Fibroblast of lung (primary cell): ENCODE data around the gene PHTF2.
"Not testable (repeated sequence)": the region's sequence is repeated elsewhere in the genome, so short reads cannot be mapped to it uniquely, and the experiment has no call there.

Source experiments
- EZH2 ChIP-seq: IDR thresholded peaks from 2 replicates; pipeline ENCODE4 v1.5.1; 2012; ENCODE audit warnings: low read length, control low read depth, mild to moderate bottlenecking; ENCODE audit errors: missing control alignments
- TF ChIP-seq, protein P1 (sequence below), 2 donors: IDR thresholded peaks in 1 of 2; conservative IDR thresholded peaks in 1 of 2; 1 replicate in 1 of 2; 2 replicates in 1 of 2; pipeline ENCODE4 v1.5.1; 2011 to 2012; ENCODE audit warnings: low read length in 2 of 2, control low read depth in 1 of 2, inconsistent platforms in 1 of 2, low read depth in 1 of 2, mild to moderate bottlenecking in 1 of 2

DNA sequence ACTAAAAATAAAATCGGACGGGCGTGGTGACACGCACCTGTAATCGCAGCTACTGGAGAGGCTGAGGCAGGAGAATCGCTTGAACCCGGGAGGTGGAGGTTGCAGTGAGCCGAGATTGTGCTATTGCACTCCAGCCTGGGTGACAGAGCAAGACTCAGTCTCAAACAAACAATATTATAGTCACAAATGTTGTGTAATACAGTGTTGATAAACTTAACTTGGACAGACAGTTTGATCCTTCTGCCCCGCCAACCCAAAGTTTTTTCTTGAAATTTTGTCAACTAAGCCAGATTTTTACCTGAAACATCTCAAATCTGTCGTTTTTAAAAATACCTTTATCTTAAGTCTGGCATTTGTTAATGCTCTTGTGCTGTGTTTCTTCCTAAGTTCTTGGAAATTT, 14.1 kb upstream of the PHTF2 start:
- TF ChIP-seq, protein P1, sequence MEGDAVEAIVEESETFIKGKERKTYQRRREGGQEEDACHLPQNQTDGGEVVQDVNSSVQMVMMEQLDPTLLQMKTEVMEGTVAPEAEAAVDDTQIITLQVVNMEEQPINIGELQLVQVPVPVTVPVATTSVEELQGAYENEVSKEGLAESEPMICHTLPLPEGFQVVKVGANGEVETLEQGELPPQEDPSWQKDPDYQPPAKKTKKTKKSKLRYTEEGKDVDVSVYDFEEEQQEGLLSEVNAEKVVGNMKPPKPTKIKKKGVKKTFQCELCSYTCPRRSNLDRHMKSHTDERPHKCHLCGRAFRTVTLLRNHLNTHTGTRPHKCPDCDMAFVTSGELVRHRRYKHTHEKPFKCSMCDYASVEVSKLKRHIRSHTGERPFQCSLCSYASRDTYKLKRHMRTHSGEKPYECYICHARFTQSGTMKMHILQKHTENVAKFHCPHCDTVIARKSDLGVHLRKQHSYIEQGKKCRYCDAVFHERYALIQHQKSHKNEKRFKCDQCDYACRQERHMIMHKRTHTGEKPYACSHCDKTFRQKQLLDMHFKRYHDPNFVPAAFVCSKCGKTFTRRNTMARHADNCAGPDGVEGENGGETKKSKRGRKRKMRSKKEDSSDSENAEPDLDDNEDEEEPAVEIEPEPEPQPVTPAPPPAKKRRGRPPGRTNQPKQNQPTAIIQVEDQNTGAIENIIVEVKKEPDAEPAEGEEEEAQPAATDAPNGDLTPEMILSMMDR (conservative IDR thresholded peaks at IDR 0.05 in 1 of 2, IDR thresholded peaks at IDR 0.05 in 1 of 2; ENCODE audit: low read depth in 1 of 2, low read length in 2 of 2): not testable (repeated sequence)
- not testable (repeated sequence) for TF ChIP-seq EZH2
